Measurements from ENCODE around the gene CPA4.

DNA sequence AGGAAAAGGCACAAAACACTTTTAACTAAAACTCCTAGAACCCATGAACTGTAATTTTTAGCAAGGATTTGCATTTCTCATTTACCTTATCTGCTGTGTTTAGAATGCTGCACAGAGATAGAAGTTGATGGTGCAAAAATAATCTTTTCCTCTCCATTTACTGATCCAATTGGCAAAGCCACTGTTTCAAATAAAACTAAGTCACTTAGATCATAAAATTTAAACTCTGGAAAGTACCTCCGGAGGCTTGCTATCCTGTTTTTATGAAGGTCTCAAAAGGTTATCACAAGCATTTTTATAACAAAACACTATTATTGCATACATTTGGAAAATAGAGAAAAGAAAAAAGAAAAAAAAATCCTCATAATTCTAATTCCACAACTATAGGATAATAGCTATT is 18.7 kb upstream of the CPA4 start:
- no peak for TF ChIP-seq POLR2A (IDR thresholded peaks at IDR 0.05)
- TF ChIP-seq, protein P1, sequence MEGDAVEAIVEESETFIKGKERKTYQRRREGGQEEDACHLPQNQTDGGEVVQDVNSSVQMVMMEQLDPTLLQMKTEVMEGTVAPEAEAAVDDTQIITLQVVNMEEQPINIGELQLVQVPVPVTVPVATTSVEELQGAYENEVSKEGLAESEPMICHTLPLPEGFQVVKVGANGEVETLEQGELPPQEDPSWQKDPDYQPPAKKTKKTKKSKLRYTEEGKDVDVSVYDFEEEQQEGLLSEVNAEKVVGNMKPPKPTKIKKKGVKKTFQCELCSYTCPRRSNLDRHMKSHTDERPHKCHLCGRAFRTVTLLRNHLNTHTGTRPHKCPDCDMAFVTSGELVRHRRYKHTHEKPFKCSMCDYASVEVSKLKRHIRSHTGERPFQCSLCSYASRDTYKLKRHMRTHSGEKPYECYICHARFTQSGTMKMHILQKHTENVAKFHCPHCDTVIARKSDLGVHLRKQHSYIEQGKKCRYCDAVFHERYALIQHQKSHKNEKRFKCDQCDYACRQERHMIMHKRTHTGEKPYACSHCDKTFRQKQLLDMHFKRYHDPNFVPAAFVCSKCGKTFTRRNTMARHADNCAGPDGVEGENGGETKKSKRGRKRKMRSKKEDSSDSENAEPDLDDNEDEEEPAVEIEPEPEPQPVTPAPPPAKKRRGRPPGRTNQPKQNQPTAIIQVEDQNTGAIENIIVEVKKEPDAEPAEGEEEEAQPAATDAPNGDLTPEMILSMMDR (IDR thresholded peaks at IDR 0.05), result no peak
